GM19397 (cell line): ENCODE results near the gene CPTP.
A peak's percentile ranks its signal among the peaks of the same experiment; 100 is the strongest.

Source experiments
- ATAC-seq: cut with Tn5 transposase; IDR thresholded peaks from one replicate; pipeline ENCODE4 v1.9.1; 2021; ENCODE audit warnings: mild to moderate bottlenecking, moderate library complexity; ENCODE audit not compliant: unreplicated experiment

Gene CPTP

GRCh38 chr1:1324524-1325287, at the start of gene CPTP, which contains the start of gene INTS11:
Gene CPTP, plus strand, starts transcription at chr1:1324802. Its CDS starts 2,109 bp downstream, at chr1:1326911.
Gene INTS11, minus strand, starts transcription at chr1:1324660. Its CDS starts 52 bp downstream, at chr1:1324608.
- peak; percentile 71 for ATAC-seq

GRCh38 chr1:1274931-1275431, 49.6 kb upstream of the CPTP start:
- ATAC-seq = no peak

- ATAC-seq = no peak
Observed at GRCh38 chr1:1275836-1276235, 48.8 kb upstream of the CPTP start.

- ATAC-seq = no peak
Observed at GRCh38 chr1:1278620-1279019, 46.0 kb upstream of the CPTP start.

- ATAC-seq = no peak
Observed at GRCh38 chr1:1279028-1279427, 45.6 kb upstream of the CPTP start.

GRCh38 chr1:1280782-1281481, 43.7 kb upstream of the CPTP start:
- ATAC-seq = no peak

- ATAC-seq = no peak
Observed at GRCh38 chr1:1281533-1282321, 42.9 kb upstream of the CPTP start.

GRCh38 chr1:1282998-1283397, 41.6 kb upstream of the CPTP start:
- ATAC-seq = no peak

- no peak for ATAC-seq
Observed at GRCh38 chr1:1283821-1284220, 40.8 kb upstream of the CPTP start.

GRCh38 chr1:1284221-1285101, 40.1 kb upstream of the CPTP start:
- ATAC-seq = no peak

- no peak for ATAC-seq
Observed at GRCh38 chr1:1285102-1285571, 39.5 kb upstream of the CPTP start.

- ATAC-seq = no peak
Observed at GRCh38 chr1:1285611-1286311, 38.8 kb upstream of the CPTP start.

- ATAC-seq = no peak
Observed at GRCh38 chr1:1286313-1287261, 38.0 kb upstream of the CPTP start.

- no peak for ATAC-seq
Observed at GRCh38 chr1:1287288-1288110, 37.1 kb upstream of the CPTP start.

GRCh38 chr1:1290238-1290731, 34.3 kb upstream of the CPTP start:
- ATAC-seq = no peak

GRCh38 chr1:1291023-1291528, 33.5 kb upstream of the CPTP start:
- ATAC-seq = no peak
